Non-pigmented ciliary epithelial cell (primary cell): ENCODE data around the gene ASXL2.
"Not testable (repeated sequence)": the region's sequence is repeated elsewhere in the genome, so short reads cannot be mapped to it uniquely, and the experiment has no call there.

ENCODE experiments used
- DNase-seq: peaks from one replicate; pipeline ENCODE4 v3.0.0-alpha.2; 2010; ENCODE audit warnings: low read depth

The ASXL2 gene

DNA sequence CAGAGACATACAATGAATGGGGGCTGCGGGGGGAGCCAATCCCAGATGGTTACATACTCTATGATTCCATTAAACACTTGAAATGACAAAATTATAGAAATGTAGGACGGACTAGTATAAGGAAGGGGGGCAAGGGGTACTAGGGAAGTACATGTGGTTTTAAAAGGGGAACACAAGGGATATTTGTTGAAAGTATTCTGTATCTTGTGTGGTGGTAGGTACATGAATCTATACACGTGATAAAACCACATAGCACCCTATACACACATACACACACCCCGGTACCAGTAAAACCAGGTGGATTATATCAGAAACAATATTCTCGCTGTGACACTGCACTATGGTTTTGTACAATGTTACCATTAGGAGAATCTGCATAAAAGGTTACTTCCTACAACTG, 45.4 kb downstream of the ASXL2 start:
- DNase-seq, result no peak

DNA sequence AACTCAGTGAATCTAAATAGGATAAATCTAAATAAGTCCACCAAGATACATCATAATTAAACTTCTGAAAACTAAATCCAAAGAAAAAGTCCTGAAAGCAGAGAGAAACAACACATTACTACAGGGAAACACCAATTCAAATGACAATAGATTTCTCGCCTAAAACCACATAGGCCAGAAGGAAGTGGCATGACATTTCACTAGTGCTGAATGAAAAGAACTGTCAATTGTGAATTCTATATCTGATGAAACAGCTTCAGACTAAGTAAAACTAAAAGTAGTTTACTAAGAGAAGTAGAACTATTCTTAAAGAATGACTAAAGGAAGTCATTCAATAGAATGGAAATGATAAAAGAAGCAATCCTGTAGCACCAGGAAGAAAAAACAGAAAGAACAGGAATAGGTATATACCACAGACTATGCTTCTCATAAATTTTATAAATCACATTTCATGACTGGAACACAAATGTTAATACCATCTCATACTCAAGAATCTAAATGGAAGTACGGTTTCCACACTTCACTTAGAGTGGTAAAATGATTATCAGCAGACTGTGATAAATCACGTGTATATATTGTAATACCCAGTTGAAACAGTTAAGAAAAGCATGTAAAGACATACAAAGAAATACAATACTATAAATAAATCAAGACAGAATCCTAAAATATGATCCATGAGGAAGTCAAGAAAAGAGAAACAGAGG, 46.4 kb downstream of the ASXL2 start:
- DNase-seq, result no peak

DNA sequence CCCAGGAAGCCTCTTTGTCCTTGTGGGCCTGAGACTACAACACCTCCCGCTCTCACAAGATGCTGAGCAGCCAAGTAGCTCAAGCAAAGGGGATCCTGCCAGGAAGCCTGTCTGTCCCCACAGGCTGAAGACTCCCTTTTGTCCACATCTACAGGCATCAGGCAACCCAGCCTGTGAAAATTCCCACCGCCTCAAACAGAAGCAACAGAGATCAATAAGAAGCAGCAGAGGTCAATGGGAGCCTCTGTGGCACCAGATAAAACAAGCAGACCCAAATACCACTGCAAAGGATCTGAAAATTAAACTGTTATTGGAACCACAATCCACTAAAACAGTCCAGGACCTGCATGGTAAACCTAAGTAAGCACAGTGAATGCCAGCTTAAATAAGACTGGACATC, 48.5 kb downstream of the ASXL2 start:
- DNase-seq, result no peak

DNA sequence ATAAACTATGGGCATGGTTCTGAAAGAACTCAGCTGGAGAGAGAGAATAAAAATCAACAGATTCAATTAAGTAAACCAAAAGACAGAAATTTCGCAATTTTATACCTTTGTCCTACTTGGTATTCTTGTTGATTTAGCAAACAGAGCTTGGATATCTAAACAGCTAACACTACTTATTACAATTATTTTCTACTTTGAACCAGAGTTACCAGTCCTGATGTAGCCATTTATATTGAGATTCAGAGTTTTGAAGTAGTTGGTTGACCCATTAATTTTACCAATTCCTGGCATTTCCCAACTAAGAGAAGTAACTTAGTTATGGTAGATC, 48.9 kb downstream of the ASXL2 start:
- no peak for DNase-seq

DNA sequence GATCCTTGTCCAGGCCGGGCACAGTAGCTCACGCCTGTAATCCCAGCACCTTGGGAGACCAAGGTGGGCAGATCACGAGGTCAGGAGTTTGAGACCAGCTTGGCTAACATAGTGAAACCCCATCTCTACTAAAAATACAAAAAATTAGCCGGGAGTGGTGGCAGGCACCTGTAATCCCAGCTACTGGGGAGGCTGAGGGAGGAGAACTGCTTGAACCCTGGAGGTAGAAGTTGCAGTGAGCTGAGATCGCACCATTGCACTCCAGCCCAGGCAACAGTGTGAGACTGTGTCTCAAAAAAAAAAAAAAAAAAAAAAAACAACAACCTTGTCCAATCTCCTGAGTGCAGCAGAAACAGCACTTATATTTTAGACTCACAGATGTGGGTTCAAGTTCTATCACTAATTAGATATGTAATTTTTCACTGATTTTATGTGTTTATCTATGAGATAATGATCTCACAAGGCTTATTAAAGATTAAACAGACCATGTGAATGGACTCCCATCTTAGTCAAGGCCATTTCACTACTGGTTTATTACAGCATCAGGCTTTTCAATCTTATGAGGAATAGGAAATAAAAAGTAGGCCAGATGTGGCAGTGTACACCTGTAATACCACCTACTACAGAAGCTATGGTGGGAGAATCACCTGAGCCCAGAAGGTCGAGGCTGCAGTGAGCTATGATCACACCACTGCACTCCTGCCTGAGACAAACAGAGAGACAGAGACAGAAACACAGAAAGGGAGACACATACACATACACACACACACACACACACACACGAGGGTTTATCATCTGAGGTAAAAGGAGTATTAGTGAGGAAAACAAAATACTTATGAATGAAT, 49.5 kb downstream of the ASXL2 start:
- not testable (repeated sequence) for DNase-seq

DNA sequence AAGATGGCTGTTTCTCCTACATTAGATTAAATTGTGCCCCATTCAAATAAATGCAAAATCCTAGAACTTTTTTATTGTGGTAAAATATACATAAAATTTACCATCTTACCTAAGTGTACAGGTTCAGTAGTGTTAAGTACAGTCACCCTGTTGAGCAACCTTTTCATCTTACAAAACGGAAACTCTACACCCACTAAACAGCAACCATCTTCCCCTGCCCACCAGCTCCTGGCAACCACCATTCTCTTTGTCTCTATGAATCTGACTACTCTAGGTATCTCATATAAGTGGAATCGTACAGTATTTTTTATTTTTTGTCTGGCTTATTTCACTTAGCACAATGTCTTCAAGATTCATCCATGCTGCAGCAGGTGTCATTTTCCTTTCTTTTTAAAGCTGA, 53.0 kb downstream of the ASXL2 start:
- no peak for DNase-seq

DNA sequence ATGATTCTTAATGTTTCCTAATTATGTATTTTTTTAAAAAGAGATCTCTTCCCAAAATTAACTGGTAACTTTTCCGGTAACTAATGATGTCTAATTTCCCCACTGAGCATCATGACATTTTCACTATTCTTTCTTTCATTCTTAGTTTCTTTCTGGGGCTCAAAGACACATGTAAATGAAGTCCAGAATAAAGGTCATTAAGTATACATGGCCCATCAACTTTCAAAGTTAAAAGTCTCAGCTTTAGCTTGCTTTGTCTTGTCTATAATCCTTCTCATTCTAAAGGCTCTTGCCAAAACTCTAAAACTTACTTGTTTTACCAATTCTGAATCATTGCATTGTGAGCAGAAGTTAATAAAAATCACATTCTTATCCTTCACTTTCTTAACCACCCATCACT, 53.6 kb downstream of the ASXL2 start:
- DNase-seq, result no peak

DNA sequence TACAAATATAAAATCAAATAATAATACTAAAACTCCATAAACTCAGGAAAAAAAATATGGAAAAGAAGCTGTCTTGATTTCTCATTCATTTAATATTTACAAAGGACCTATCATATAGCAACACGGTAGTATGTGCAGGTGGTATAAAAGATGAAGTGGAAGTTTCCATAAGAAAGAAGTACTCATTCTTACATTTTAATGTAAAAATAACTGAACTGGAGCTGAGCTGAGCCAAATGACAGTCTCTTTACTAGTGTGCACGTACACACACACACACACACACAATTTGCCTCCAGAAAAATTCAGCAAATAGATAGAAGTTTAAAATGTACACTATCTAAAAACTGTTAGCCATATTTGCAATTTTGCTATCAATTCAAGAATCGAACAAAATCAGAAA, 54.1 kb downstream of the ASXL2 start:
- no peak for DNase-seq

DNA sequence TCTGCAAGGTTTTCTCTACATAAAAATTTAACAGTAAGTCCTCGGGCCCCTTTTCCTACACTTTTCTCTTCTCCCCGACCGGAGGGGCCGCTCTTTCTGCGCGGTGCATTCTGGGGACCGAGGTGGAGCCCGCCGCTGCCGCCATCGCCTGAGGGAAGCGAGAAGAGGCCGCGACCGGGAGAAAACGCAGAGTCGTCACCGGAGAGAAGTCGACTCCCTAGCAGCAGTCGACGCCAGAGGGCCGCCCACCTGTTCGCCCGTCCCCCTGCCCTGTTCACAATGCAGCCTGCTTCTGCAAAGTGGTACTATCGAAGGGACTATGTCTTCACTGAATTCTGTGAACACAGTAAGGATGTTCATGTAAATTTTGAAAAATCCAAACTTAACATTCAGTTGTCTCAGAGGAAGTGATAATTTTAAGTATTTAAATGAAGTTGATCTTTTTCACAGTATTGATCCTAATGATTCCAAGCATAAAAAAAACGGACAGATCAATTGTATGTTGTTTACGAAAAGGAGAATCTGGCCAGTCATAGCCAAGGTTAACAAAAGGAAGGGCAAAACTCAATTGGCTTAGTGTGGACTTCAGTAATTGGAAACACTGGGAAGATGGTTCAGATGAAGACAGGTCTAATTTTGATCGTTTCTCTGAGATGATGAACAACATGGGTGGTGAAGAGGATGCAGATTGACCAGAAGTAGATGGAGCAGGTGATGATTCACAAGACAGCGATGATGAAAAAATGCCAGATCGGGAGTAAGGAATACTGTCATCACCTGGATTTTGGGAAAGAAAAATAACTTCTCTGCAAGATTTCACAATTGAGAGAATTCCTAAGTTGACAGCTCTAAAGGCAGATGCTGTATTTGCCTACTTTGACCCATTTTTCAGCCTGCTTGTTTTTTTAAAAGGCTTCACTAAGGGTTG, 55.8 kb downstream of the ASXL2 start:
- no peak for DNase-seq

DNA sequence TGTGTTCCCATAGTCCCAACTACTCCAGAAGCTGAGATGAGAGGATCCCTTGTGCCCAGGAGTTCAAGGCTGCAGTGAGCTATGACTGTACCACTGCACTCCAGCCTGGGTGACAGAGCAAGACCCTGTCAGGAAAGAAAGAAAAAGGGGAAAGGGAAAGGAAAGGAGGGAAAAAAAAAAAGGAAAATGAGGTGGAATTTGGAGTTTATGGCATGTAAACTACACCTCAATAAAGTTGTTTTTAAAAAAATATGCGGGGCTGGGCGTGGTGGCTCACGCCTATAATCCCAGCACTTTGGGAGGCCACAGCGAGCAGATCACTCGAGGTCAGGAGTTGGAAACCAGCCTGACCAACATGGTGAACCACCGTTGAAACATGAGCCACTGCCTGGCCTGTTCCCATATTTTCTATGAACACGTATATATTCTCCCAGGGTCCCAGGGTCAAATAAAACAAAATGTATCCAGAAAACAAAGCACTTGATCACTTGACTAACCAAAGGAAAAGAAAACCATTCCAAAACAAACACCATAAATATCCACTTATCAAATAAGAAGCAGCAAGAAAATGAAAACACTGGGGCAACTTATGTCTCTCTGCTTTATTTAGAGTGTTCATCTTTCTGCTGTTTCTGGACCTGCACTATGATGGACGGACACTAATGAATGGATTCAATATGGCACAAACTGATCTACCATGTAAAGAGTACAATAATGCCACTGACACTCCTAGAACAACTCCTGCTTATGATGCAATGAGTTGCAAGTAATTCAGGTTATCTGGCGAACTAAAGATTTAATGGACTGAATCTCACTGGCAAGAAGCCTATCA, 56.8 kb downstream of the ASXL2 start:
- no peak for DNase-seq

DNA sequence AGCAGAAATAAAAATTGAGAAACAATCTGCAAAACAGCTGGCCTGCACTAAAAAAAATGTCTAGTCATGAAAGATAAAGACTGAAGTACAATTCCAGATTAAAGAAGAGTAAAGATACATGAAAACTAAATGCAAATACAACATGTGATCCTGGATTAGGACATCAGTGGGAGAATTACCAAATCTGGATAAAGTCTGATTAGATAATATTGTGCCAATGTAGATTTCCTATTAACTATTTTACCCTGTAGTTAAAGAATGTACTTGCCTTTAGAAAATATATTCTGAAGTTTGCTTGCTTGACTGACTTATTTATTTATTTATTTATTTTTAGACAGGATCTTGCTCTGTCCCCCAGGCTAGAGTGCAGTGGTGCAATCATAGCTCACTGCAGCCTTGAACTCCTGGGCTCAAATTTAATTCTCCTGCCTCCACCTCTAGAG, 58.7 kb downstream of the ASXL2 start:
- DNase-seq, result no peak

DNA sequence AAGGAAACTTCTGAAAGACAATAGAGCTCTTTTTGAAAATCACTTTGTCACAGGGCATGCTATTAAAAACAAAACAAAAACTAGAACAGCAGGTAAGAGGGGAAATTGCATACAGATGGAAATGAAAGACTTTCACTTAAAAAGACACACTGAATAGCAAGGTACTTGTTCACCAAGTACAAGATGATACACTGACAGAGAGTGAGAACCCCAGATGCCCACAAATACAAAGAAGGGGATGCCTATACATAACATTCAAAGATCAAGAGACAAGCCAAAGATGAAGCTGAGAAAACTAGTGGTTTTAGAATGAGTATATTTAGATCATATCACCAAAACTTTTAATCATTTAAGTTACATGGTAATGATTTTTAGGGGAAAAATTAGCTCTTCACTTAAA, 60.7 kb downstream of the ASXL2 start:
- DNase-seq, result no peak

DNA sequence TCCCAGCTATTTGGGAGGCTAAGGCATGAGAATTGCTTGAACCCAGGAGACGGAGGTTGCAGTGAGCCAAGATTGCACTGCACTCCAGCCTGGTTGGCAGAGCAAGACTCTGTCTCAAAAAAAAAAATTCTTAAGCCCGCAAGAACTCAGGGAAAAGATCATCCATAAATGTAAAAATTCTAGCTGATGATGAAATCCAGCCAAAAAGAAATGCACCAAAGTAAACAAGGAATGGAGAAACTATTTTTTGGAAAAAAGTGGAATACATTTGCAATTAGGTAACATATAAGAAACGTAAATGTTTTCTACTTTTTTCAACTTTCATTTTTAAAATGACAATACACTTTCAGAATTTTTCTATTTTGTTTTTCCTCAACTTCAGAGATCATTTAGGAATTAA, 61.3 kb downstream of the ASXL2 start:
- DNase-seq, result no peak

DNA sequence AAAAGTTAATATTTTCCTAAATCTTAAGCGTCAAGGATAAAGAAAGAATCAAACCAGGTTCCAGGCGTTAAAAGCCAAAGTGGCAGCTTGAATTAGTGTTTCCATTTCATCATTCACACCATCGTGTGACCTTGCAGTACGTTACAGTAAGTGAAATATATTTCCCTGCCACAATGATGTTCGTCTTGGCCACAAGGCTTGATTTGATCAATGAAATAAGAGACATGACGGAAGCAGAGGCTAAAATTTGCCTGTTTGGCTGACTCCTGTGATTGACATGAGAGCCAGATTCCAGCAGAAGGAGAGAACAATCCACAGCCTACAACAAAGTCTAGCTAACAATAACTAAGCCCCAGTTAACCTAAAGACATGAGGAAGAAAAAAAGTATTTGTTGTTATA, 62.0 kb downstream of the ASXL2 start:
- no peak for DNase-seq

DNA sequence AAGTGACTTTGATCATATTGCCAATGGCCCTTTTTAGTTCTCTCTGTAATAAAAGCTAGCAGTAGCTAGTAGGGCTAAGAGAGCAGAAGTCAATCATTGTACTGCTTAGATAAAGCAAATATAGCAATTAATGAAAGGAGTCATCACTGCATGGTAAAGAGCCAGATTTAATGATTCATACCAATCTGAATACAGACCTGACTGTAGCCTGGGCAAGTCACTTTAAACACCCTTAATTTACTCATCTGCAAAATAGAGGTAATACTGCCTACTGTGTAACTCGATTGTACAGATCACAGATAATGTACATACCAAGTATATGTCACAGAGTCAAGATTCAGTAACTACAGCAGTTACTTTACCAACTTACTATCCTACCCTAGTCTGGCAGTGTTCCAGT, 63.6 kb downstream of the ASXL2 start:
- DNase-seq, result no peak

DNA sequence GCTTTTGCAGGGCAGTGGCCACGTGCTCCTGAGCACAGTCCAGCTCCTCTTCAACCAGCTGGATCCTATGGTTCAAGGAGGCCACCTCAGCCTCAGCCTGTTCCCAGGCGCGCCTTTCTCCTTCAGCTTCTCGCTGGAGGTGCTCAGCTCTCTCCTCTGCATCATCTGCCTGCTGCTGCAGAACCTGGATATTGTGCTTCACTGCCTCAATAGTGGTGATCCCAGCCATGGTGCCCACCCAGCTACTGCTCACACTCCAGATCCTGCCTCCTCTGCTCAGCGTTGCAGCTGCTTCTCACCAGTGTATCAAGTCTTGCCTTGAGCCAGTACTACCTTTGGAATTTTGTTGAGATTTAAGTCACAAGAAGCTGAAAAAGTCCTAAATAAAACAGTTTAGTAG, 67.9 kb downstream of the ASXL2 start:
- no peak for DNase-seq

DNA sequence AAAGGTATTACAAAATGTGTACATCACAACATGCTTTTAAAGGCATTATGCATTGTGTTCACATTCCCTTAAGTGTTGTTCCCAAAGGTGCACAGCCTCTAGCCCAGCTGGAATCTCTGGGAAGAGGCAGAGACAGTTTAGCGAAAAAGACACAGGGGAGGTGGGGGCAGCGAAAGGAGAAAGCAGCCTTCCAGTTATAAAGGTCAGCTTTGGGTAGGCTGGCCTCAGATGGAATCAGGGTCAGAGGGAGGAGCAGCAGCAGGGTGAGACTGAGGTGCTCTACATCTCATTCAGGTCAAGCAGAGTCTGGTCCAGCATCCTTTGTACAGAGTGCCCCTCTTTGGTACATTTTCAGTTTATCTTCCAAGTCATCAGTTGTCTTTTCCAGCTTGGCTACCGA, 68.6 kb downstream of the ASXL2 start:
- DNase-seq, result no peak

DNA sequence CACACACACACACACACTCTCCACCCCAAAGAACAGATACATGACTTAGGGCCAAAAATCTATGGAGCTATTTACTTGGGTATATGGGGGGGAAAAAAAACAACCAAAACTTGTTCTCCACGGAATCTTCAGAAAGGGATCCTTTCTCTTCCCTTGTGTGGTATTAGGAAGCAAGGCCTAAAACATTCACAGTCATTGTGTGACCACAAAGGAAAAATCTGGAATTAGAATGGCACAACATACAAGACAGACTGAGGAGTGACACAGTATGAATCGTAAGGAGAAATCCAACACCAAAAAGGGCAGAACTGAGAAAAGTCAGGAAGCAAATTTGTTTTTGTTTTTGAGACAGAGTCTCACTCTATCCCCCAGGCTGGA, 70.3 kb downstream of the ASXL2 start:
- DNase-seq, result no peak

DNA sequence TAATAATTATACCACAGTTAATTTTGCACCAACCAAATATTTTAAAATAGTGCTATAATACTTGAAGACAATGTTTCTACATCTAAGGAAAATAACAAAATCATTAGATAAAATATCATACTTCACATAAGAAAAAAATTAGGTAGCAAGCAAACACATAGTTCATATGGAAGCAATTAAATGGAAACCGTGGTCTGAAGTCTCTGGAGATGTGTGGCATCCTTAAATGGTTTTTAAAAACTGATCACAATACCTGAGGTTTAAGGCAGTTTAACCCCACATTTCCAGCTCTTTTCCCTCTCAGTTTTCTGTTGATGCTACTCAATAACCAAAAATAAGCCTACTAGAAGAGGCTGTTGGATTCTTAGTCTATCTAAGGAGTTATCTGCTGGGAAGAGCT, 71.3 kb downstream of the ASXL2 start:
- no peak for DNase-seq

DNA sequence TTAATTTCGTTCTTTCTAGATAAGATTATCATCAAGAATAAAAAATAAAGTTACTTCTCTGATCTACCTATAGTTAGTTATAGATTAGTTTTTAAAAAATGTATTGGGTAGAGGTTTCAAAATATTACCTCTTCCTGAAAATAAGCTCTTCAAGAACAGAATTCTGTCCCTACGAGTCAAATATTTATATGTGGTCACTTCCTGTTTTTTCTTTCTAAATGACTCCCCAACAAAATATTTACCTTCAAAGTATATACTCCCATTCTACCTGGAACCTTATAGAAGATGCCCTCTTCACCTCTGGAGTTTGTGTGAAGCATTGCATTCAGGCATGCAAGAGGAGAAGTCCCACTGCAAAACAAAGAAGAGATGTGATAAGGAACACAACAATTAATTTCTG, 72.3 kb downstream of the ASXL2 start:
- no peak for DNase-seq

DNA sequence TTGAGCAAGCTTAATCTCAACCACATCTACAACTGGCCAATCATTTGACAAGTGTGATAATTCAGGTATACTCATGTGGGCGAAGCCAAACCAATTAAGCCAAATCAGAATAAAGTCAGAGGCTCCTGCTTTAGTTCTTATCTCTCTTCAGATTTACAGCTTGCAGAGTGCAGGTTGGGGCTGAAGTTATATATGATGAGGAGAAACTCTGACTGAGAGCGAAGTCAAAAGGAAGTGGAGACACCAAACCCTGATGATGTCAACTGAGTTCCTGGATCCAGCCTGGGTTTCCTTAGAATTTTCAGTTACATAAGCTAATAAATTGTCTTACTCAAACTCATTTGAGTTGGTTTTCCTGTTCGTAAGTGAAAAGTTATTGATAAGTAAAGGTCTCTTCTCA, 73.9 kb downstream of the ASXL2 start:
- DNase-seq, result no peak

DNA sequence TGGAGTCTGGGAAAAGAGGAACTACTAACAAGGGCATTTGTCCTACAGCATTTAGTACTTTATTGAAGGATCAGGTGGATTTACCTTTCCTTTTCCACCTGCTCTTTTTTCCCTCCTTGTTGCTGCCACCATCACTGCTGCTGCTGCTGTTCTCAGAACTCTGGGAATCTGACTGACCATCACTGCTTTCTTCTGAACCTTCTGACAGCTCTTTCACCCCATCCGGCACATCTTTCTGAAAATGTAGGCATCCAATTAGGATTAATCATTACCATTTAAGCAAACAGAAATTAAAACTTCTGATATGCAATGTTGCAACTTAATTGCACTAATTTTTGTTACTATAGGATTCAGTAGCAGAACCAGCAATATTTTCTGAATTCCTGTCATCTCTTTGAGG, 79.0 kb downstream of the ASXL2 start:
- DNase-seq, result no peak
